Measurements from ENCODE around the gene KISS1.

KISS1 gene

DNA sequence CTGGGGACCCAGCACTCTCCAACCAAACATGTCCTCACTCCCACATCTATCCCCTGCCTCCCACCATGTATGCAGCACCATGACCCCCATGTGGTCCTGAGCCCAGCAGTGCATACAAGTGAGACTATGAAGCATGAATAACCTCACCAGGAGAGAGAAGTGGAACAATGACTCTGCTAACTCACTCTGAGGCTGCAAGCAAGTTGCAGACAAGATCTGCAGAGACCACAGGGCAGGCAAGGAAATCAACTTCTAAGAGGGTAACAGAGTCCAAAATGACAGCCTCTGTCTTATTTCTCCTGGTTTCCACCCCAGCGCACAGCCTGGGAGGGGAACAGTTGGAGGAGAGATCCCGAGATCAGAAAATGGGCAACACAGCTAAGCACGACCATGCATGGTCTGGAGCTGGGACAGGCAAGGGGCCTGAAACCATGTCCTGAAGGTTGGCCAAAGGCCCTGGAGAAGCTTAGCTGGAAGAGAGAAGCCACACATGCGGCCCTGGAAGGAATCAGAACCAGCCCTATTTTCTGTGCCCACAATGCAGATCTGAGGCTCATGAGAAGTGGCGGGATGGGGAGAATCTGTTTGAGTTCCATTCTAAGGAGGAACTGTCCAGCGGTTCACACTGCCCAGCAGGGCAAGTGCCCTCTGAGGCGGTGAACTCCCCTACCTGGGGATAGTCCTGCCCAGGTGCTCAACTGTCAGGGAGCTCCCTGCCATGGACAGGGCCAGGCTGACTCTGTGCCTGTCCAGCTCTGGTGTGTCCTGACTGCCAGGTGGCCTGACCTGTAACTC is 17.6 kb downstream of the KISS1 start:
- TF ChIP-seq, protein P1, sequence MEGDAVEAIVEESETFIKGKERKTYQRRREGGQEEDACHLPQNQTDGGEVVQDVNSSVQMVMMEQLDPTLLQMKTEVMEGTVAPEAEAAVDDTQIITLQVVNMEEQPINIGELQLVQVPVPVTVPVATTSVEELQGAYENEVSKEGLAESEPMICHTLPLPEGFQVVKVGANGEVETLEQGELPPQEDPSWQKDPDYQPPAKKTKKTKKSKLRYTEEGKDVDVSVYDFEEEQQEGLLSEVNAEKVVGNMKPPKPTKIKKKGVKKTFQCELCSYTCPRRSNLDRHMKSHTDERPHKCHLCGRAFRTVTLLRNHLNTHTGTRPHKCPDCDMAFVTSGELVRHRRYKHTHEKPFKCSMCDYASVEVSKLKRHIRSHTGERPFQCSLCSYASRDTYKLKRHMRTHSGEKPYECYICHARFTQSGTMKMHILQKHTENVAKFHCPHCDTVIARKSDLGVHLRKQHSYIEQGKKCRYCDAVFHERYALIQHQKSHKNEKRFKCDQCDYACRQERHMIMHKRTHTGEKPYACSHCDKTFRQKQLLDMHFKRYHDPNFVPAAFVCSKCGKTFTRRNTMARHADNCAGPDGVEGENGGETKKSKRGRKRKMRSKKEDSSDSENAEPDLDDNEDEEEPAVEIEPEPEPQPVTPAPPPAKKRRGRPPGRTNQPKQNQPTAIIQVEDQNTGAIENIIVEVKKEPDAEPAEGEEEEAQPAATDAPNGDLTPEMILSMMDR (IDR thresholded peaks at IDR 0.05; ENCODE audit: insufficient read depth, missing control alignments): no peak
- FAIRE-seq (no peak), DNase-seq (ENCODE audit: insufficient read length, low spot score) (no peak)

DNA sequence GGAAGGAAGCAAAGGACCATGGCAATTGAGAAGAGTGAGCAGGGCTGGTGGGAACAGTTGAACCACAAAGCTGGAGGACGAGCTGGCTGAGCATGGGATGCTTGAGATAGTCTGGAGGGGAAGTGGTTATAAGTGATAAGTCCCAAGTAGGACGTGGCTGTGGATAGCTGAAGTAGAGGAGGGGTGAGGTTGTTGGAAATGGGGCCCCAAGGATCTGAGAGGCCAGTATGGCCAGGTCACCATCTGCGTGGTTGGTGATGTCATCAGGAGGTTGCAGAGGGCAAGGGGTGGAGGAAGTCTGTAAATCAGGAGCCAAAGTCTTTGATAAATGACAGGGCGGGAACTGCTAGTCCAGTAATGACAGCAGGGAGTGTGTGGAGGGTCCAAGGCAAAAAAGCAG is 19.2 kb downstream of the KISS1 start:
- DNase-seq (ENCODE audit: insufficient read length, low spot score) (no peak), FAIRE-seq (no peak)
- TF ChIP-seq, protein P1 (IDR thresholded peaks at IDR 0.05; ENCODE audit: insufficient read depth, missing control alignments): no peak

DNA sequence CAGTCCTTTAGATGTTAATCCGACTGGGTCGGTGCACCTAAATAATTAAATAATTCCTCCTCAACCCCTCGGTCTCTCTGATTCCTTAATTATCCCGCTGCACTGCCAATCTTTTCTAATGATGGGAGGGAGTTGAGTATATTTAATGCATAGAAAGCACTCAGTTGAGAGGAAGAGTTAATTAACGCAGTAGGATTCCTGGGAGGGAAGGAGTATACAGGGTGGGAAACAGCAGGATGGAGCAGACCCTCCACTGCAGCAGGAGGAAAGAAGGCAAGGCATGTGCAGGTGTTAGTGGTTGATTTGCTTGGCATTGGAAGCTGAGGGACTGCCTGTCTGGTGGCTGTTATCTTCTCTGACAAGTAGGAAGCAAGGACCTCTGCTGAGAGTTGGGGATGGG is 20.2 kb downstream of the KISS1 start:
- no peak for FAIRE-seq

DNA sequence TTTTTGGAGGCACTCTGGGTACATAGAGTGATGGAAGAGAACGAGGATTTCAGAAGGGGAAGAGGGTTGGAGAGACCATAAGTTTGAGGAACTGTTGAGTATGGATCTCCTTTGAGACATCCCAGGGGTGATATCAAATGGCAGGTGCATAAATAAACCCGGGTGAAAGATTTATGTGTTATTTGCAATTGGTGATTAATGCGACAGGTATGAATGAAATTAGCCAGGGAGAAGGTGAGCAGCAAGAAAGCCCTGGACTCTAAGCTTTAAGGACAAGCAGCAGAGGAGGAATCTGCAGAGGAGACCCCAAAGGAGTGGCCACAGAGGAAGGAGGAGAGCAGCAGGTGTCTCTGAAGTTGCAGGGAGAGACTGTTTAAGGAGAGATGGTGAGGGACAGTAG is 21.3 kb downstream of the KISS1 start:
- no peak for FAIRE-seq

More for the DNA sequence above, 20.2 kb downstream of the KISS1 start:
- no peak for DNase-seq (ENCODE audit: insufficient read length, low spot score)
- TF ChIP-seq, protein P1 (IDR thresholded peaks at IDR 0.05; ENCODE audit: insufficient read depth, missing control alignments): no peak

DNA sequence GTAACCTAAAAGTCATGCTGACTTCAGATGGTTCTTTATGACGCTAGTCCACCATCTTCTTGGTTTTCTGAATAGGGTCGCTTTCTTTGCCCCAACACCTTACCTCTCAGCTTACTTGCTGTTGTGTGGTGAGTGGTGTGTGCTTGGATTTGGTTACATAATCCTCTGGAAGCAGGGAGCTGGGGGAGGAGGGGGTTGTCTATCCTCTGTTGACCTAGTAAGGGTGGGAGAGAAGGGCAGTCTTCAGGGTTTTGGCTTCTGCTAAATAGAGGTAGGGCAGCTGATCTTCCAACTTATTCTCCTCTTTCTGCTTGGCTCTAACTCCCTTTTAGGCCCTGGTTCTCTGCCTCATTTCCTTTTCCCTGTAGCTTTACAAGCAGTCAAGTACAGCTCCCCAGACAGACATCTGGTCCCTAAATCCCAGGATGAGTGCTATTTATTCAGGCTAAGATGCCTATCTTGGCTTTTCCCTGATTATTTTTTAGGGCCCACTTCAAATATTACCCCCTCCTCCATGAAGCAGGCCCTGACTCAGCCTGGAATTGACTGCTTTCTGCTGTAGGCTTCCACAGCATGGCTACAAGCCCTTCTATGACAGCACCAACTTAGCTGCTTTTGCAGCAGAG is 23.8 kb downstream of the KISS1 start:
- TF ChIP-seq, protein P1 (IDR thresholded peaks at IDR 0.05; ENCODE audit: insufficient read depth, missing control alignments): no peak
- FAIRE-seq: peak; percentile 94
- DNase-seq (ENCODE audit: insufficient read length, low spot score): peak; percentile 69

More for the DNA sequence above, 21.3 kb downstream of the KISS1 start:
- TF ChIP-seq, protein P1 (IDR thresholded peaks at IDR 0.05; ENCODE audit: insufficient read depth, missing control alignments): no peak
- DNase-seq (ENCODE audit: insufficient read length, low spot score): no peak

DNA sequence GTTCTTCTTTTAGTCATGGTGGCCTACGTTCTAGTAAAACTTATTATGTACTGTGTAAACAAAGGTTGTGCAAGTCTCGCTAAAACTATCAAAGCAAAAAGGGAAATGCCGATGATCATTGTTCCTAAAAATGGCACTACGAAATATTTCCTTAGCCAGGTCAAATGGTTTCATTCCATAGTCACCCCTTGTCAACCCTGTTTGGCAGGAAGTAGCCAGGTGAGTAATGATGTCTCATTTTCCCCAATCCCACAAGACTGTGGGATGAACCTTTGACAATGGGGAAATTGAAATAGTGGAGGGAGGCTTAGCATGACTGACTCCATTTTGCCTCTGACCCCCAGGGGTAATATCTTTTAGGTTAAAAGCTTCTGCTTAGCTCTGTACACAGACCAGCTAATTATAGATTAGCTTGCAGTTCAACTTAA is 24.5 kb downstream of the KISS1 start:
- TF ChIP-seq, protein P1 (IDR thresholded peaks at IDR 0.05; ENCODE audit: insufficient read depth, missing control alignments): no peak
- peak; percentile 64 for FAIRE-seq
- DNase-seq (ENCODE audit: insufficient read length, low spot score): no peak
